ENCODE measurements around the gene SEPTIN5.

GRCh38 chr22:19735665-19736510 is 21.6 kb downstream of the SEPTIN5 start:
- no peak for TF ChIP-seq CTCF (conservative IDR thresholded peaks at IDR 0.05; ENCODE audit: low read depth, low read length)
- no peak for TF ChIP-seq EZH2 (IDR thresholded peaks at IDR 0.05; ENCODE audit: borderline replicate concordance, low read depth, low read length, poor library complexity, severe bottlenecking)

Data from A673 (cell line).